Tongue (tissue), 2 donors: ENCODE measurements around the gene TPX2. TPM values are rescaled to one million over a fixed set of nuclear protein-coding genes. Genes with fewer than 3 reads are reported as not detected.
"Not testable (repeated sequence)": the region's sequence is repeated elsewhere in the genome, so short reads cannot be mapped to it uniquely, and the experiment has no call there.

Experiments used
- DNase-seq: peaks from one replicate; pipeline ENCODE4 v3.0.0-alpha.2; 2015
- total RNA-seq: library from RNA; depleted of rRNA; stranded (reverse); fragments of >200 nt; gene quantifications from one replicate; pipeline ENCODE4 v1.2.3, GENCODE V29; 2014

Gene TPX2
- total RNA-seq, 1 donor from 2014 or later: 19.6 TPM

GRCh38 chr20:31719644-31720485 lies 19.2 kb upstream of the TPX2 start:
- DNase-seq: peak; percentile 53

GRCh38 chr20:31720486-31721407 lies 18.3 kb upstream of the TPX2 start:
- peak; percentile 65 for DNase-seq

- no peak for DNase-seq
These were observed 17.5 kb upstream of the TPX2 start for GRCh38 chr20:31721408-31722256.

- DNase-seq: peak; percentile 91
These were observed 16.6 kb upstream of the TPX2 start, which contains the start of gene BCL2L1 for GRCh38 chr20:31722257-31723068. Gene BCL2L1 (minus strand): TSS chr20:31722868. CDS start chr20:31722218, 650 bp downstream.

GRCh38 chr20:31723069-31723318 lies 16.1 kb upstream of the TPX2 start:
- no peak for DNase-seq

GRCh38 chr20:31723319-31724078 lies 15.6 kb upstream of the TPX2 start:
- peak; percentile 99 for DNase-seq

- DNase-seq: no peak
These were observed 7.8 kb upstream of the TPX2 start for GRCh38 chr20:31731321-31731717.

GRCh38 chr20:31739550-31739977 lies 474 bp downstream of the TPX2 start:
- DNase-seq: no peak

GRCh38 chr20:31740208-31740607 lies 1.1 kb downstream of the TPX2 start:
- no peak for DNase-seq

- no peak for DNase-seq
These were observed 1.7 kb downstream of the TPX2 start for GRCh38 chr20:31740656-31741323.

- DNase-seq: no peak
These were observed 7.2 kb downstream of the TPX2 start for GRCh38 chr20:31746068-31746878.

- DNase-seq: not testable (repeated sequence)
These were observed 7.9 kb downstream of the TPX2 start for GRCh38 chr20:31747028-31747427.

GRCh38 chr20:31747640-31748039 lies 8.6 kb downstream of the TPX2 start:
- DNase-seq: peak; percentile 72

- DNase-seq: no peak
These were observed 10.1 kb downstream of the TPX2 start for GRCh38 chr20:31749223-31749622.

GRCh38 chr20:31751126-31751525 lies 12.0 kb downstream of the TPX2 start:
- peak; percentile 20 for DNase-seq

GRCh38 chr20:31757254-31757653 lies 18.2 kb downstream of the TPX2 start:
- DNase-seq: no peak

GRCh38 chr20:31758521-31758920 lies 19.4 kb downstream of the TPX2 start:
- DNase-seq: peak; percentile 49

- no peak for DNase-seq
These were observed 19.9 kb downstream of the TPX2 start for GRCh38 chr20:31758991-31759390.
